Muscle layer of colon (tissue), 2 donors: ENCODE measurements around the gene TEX22.

Source experiments
- H3K27ac ChIP-seq: one replicate; pipeline ENCODE4 v1.7.0; 2013; ENCODE audit warnings: low read depth, mild to moderate bottlenecking, low read length, moderate library complexity
- H3K27me3 ChIP-seq, 2 donors: one replicate each; pipeline ENCODE4 v1.7.0; 2013; ENCODE audit warnings: low read length in 2 of 2, mild to moderate bottlenecking in 2 of 2; ENCODE audit not compliant: insufficient read depth in 2 of 2, control insufficient read depth in 1 of 2
- H3K36me3 ChIP-seq: one replicate; pipeline ENCODE4 v1.7.0; 2013; ENCODE audit warnings: mild to moderate bottlenecking, low read length; ENCODE audit not compliant: insufficient read depth
- H3K4me1 ChIP-seq: one replicate; pipeline ENCODE4 v1.7.0; 2013; ENCODE audit warnings: mild to moderate bottlenecking, low read length; ENCODE audit not compliant: insufficient read depth
- H3K4me3 ChIP-seq, 2 donors: one replicate each; pipeline ENCODE4 v1.7.0; 2013; ENCODE audit warnings: low read length in 2 of 2, low read depth in 1 of 2, mild to moderate bottlenecking in 1 of 2, moderate library complexity in 1 of 2
- H3K9ac ChIP-seq: one replicate; pipeline ENCODE4 v1.7.0; 2013; ENCODE audit warnings: low read length
- H3K9me3 ChIP-seq: one replicate; pipeline ENCODE4 v1.7.0; 2013; ENCODE audit warnings: mild to moderate bottlenecking, low read length
- donor health status: abdominal sarcoma.
- donor health status: Adenocarcinoma of cecum.

Gene TEX22

DNA sequence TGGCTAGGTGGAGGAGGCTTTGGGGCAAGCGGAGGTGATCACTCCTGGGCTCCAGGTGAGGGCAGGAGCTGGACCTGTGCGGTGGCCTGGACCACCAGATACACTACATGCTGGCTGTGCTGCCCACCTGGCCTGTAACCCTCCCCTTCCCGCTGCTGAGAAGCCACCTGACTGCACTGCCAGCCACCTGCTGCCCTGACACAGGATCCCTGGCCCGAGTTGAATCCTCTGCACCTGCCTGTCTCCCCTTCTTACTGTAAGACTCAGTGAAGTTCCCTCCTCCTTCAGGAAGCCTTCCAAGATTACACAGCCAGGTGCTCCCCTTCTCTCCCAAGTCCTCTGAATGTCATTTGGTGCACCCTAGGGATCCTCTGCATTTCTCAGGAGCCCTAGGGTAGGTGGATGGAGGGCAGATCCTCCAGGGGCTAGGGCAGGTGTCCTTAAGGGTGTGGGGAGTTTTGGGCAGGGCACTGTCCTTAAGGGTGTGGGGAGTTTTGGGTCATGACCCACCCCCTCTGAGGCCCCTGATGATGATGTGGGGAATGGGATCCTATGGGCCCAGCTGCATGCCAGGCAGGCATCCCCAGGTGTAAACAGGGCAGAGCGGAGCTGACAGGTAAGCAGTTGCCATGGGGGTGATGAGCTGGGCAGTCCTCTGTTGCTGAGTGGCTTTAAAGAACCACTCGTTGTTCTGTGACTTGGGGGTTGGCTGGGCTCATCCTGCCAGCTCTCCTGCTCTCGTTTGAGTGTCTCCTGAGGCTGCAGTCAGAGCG, 14.6 kb downstream of the TEX22 start:
- no peak overlapping the region for H3K9ac ChIP-seq

DNA sequence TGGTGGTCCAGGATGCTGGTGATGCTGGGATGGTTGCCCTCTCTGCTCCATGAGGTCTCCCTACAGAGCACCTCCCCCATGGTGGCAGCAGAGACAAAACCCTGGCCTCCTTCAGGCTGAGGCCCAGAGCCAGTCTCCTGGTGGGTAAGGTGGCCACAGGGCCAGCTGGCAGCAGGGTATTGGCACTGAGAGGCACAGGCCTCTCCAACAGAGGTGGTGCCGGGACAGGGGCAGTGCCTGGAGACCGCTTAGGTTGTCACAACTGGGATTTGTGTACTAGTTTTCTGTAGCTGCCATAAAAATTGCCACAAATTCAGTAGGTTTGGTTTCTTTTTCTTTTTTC, 15.2 kb downstream of the TEX22 start:
- Histone ChIP-seq H3K9me3 (no peaks in the 10 kb centered on the region), H3K36me3 (no peaks in the 10 kb centered on the region), H3K27me3 (peaks cover 14 to 31% of the 10 kb centered on the region in 2 donors), H3K4me3 (no peak overlapping the region), H3K4me1 (peaks cover 12% of the 10 kb centered on the region), H3K27ac (no peak overlapping the region), H3K9ac (no peak overlapping the region)

More for the DNA sequence above, 14.6 kb downstream of the TEX22 start:
- no peaks in the 10 kb centered on the region for H3K9me3 ChIP-seq
- no peaks in the 10 kb centered on the region for H3K36me3 ChIP-seq
- peaks cover 14 to 31% of the 10 kb centered on the region in 2 donors for H3K27me3 ChIP-seq
- peaks cover 9% of the 10 kb centered on the region for H3K4me1 ChIP-seq
- H3K27ac ChIP-seq = no peak overlapping the region
- no peak overlapping the region for H3K4me3 ChIP-seq

DNA sequence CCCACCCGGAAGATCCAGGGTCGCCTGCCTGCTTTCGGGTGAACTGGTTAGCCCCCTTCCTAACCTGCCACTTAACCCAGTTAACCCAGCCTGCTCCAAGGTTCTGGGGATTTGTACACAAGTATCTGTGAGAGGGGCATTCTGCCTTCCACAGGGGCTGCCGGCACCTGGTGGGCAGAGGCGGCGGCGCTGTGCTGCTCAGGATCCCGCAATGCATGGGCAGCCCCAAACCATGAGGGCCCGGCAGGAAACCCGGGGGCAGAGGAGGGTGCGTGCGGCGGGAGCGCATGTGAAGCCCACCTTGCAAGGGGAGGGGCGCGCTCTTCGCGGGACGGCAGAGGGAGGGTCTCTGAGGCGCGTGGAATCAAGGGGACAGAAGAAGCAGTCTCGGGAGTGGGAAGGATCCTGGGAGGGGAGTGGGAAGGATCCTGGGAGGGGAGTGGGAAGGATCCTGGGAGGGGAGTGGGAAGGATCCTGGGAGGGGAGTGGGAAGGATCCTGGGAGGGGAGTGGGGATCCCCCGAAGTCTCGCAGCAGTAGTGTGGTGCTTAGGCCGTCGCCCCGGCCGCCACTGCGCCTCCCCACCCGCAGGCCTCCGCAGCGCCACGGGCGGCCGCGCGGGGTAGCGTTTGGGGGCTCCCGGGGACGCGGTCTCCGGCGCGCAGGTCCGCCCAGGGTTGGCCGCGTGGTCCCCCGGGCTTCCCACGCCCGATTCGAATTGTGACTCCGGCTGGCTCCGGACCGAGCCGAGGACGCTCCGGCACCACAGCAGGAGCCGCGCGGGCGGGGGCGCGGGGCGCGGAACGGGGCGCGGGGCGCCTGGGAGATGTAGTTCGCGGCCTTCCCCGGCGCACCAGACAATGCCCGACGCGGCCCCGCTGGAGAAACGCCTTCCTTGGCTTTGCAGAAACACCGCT, 16.4 kb downstream of the TEX22 start:
- Histone ChIP-seq H3K9me3 (no peaks in the 10 kb centered on the region), H3K27me3 (peaks cover 14 to 31% of the 10 kb centered on the region in 2 donors), H3K36me3 (no peaks in the 10 kb centered on the region), H3K4me3 (peak overlapping the region in 1 of 2 donors; percentile 7), H3K27ac (peak overlapping the region; percentile 47), H3K9ac (peak overlapping the region; percentile 49), H3K4me1 (peaks cover 20% of the 10 kb centered on the region)

DNA sequence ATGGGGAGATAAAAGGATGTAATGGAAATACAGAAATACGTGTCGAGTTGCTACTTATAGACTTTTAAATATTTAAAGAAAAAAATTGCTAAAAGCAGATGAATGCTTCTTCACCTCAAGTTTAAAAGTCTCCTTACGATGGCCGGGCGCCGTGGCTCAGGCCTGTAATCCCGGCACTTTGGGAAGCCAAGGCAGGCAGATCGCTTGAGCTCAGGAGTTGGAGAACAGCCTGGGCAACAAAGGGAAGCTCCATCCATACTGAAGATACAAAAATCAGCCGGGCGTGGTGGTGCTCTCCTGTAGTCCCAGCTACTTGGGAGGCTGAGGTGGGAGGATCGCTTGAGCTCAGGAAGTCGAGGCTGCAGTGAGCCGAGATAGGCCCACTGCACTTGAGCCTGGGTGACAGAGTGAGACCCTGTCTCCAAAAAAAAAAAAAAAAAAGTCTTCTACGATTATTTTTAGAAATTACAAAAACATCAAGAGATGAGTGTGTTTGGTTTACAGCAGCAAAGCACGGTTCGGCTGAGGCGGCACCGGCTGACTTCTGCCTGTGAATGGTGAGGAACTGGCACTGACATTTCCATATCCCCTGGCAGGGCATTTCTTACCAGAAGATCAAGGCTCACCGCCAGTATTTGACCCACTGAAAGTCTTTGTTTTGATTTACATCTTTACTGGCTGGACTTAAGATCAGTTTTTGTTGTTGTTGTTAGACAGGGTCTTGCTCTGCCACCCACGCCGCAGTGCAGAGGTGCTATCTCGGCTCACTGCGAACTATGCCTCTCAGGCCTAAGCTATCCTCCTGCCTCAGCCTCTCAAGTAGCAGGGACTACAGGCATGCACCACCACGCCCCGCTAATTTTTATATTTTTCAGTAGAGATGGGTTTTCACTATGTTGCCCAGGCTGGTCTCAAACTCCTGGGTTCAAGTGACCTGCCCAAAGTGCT, 17.4 kb downstream of the TEX22 start:
- no peak overlapping the region for H3K9ac ChIP-seq
- H3K27me3 ChIP-seq = peaks cover 10 to 26% of the 10 kb centered on the region in 2 donors
- peaks cover 23% of the 10 kb centered on the region for H3K4me1 ChIP-seq
- no peak overlapping the region for H3K4me3 ChIP-seq
- no peaks in the 10 kb centered on the region for H3K9me3 ChIP-seq
- H3K36me3 ChIP-seq = no peaks in the 10 kb centered on the region
- H3K27ac ChIP-seq = peak overlapping the region; percentile 47

DNA sequence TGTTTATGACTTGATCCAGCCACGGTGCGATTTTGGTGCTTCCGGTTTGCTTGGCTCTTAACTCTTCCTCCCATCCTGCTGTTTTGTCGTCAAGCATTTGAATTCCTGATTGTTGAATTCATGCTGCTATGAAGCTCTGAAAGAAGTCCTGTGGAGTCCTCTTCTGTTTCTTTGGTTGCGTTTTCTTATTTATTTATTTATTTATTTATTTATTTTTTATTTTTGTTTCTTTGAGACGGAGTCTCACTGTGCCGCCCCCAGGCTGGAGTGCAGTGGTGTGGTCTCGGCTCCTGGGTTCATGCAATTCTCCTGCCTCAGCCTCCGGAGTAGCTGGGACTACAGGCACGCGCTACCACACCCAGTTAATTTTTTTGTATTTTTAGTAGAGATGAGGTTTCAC, 18.3 kb downstream of the TEX22 start:
- Histone ChIP-seq H3K27ac (no peak overlapping the region), H3K4me1 (peaks cover 32% of the 10 kb centered on the region), H3K9ac (no peak overlapping the region), H3K27me3 (peaks cover 7 to 20% of the 10 kb centered on the region in 2 donors), H3K36me3 (no peaks in the 10 kb centered on the region), H3K9me3 (no peaks in the 10 kb centered on the region), H3K4me3 (no peak overlapping the region)

DNA sequence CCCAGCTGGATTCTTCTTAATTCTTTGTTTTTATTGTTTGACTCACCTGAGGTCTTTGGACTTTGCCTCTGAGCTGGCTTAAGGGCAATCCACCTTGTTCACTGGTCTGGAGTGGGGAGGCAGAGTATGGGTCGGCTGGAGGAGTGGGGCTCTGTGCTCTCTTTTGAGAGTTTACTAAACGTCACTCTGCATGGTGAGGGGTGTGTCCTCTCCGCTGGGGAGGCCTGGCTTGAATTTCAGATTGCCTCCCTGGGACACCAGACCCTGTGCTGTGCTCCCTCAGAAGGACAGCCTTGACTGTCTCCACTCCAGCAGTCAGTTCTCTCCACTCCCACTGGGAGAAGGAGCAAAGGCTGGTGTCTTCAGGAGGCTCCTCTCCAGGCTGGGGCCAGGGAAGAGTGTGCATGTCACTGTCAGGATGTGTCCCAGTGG, 19.4 kb downstream of the TEX22 start:
- Histone ChIP-seq H3K4me3 (no peak overlapping the region), H3K36me3 (no peaks in the 10 kb centered on the region), H3K4me1 (peaks cover 34% of the 10 kb centered on the region), H3K27me3 (peaks cover 5 to 9% of the 10 kb centered on the region in 2 donors), H3K9ac (no peak overlapping the region), H3K27ac (no peak overlapping the region), H3K9me3 (no peaks in the 10 kb centered on the region)

DNA sequence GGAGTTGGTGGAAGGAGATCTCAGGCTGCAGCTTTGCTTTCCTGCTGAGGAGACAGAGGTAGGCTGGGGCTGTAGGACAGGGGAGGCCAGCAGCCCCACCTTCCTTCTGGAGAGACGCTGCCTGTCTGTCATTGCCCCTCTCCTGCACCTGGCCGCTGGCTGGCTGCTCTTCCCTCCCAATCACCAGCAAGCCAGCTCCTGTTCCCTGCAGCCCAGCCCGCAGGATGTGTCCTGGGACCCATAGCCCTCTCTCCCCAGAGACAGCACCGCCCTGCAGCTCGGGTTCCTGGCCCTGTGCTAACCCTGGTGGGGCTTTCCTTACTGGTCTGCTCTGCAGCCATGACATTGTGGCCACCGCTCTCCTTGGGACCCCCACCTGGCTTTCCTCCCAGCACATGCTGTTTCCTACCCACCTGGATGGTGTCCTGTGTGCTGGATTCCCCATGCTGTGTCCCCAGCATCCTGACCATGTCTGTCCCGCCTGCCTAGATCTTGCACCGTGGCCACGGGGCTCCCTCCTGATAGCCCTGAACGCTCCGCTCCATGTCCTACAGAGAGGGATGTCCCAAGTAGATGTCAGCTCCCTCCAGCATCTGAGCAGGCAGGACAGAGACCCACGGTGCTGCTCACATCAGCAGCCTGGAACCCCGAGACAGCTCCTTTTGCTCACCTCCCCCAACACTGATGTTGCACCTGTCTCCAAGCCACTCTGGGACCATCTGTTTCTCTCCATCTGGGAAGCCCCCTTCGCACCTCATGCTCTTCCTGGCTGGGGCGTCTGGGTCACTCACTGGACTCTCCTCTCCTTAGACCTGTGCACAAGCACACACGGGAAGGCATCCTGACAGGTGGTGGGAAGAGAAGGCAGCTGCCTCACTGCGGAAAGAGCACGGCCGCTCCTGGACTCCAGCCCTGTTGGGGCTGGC, 20.2 kb downstream of the TEX22 start:
- H3K27ac ChIP-seq = peak overlapping the region; percentile 91
- H3K36me3 ChIP-seq = no peaks in the 10 kb centered on the region
- peaks cover 0 to 1% of the 10 kb centered on the region in 2 donors for H3K27me3 ChIP-seq
- peak overlapping the region; percentile 76 to 77 for H3K4me3 ChIP-seq
- H3K9me3 ChIP-seq = no peaks in the 10 kb centered on the region
- peak overlapping the region; percentile 41 for H3K9ac ChIP-seq
- H3K4me1 ChIP-seq = peaks cover 34% of the 10 kb centered on the region

DNA sequence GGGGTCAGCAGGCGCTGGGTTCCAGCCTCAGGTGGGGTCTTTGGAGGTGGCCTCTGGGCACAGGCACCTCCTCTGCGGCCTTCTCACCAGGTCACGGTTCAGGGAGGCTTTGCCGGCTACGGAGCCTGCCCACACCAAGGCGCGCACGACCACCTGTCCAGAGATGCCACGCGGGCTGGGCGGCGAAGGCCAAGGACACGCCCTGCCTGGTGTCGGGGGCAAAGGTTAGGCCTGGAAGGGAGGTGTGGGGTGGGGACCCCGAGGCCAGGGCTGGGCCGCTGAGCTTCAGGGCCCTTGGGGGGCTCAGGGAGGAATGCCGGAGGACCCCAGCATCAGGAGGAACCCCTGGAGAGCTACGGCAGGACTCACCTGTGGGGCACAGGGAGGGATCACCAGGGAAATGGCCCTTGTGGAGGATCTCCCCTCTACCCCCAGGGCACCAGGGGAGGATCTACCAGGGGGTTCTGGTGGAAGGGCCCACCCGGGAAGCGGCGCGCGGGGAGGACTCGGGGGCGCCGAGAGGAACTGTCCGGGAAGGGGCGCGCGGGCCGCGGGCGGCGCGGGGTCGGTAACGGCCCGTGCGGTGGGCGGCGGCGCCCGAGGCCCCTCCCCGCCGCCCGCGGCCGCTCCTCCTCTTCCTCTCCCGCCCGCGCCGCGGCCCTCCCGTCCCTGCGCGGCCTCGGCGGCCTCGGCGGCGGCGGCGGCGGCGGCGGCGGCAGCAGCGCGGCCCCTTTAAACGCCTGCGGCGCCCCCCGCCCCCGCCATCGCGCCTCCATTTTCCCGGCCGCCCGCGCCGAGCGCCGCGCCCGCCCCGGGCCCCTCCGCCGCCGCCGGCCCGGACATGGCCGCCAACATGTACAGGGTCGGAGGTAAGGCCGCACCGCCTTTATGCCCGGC, 21.1 kb downstream of the TEX22 start, which contains the start of gene MTA1:
Gene MTA1 (plus strand): TSS at position 633 of the 897 bp plus-strand sequence. CDS start 209 bp downstream, at position 842.
- H3K4me1 ChIP-seq = peaks cover 34% of the 10 kb centered on the region
- H3K27me3 ChIP-seq = no peaks in the 10 kb centered on the region
- no peaks in the 10 kb centered on the region for H3K9me3 ChIP-seq
- H3K4me3 ChIP-seq = peak within 1 kb of the TSS; percentile 76 to 77
- H3K27ac ChIP-seq = peak within 1 kb of the TSS; percentile 91
- H3K36me3 ChIP-seq = no peaks in the 10 kb centered on the region
- peak within 1 kb of the TSS; percentile 71 for H3K9ac ChIP-seq

DNA sequence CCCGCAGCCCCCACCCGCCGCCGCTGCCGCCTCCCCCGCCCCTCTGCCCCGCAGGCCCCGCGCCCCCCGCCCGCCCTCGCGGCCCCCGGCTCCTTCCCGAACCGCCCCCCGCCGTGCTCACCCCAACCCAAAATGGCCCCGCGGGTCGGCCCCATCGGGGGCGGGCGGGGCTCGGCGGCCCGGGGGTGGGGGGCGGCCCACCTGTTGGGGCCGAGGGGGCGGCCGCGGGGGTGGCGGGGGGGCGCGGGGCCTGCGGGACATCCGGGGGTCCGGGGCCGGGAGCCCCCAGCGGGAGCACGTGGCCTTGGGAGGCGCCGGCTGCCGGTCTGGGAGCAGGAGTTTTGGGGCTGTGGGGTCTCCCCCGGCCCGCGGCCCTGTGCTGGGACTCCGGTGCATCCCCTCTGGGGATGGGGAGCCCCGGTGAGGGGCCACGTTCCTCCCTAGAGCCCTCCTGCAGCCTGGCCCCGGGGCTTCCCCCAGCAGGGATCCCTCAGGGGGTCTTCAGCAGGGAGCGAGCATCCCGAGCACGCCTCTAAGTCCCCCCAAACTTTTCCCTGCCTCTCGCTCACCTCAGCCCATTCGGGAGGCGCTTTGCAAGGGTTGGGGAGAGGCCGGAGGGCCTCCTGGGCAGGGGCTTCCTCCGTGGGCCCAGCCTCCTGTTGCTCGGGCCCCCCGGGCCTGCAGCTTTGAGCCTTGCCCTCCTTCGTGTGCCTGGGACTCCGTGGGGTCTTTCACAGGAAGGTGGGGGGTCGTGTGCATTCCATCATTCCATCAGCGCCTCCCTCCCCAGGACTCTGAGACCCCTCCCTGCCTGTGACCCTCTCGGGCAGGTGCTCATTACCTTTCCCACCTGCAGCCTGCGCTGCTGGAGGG, 22.0 kb downstream of the TEX22 start:
- Histone ChIP-seq H3K9me3 (no peaks in the 10 kb centered on the region), H3K4me1 (peaks cover 32% of the 10 kb centered on the region), H3K4me3 (peak overlapping the region; percentile 67 to 72), H3K36me3 (no peaks in the 10 kb centered on the region), H3K9ac (peak overlapping the region; percentile 71), H3K27me3 (no peaks in the 10 kb centered on the region), H3K27ac (peak overlapping the region; percentile 76)
